GM20000 (cell line): ENCODE measurements around the gene ILKAP.

Source experiments
- DNase-seq: peaks from one replicate; pipeline ENCODE4 v3.0.0; 2012; ENCODE audit warnings: low spot score
- TF ChIP-seq, protein P1 (sequence below): IDR thresholded peaks from 2 replicates; pipeline ENCODE4 v1.5.1; 2012; ENCODE audit warnings: mild to moderate bottlenecking, control low read depth; ENCODE audit errors: extremely low read depth, missing control alignments

ILKAP gene

DNA sequence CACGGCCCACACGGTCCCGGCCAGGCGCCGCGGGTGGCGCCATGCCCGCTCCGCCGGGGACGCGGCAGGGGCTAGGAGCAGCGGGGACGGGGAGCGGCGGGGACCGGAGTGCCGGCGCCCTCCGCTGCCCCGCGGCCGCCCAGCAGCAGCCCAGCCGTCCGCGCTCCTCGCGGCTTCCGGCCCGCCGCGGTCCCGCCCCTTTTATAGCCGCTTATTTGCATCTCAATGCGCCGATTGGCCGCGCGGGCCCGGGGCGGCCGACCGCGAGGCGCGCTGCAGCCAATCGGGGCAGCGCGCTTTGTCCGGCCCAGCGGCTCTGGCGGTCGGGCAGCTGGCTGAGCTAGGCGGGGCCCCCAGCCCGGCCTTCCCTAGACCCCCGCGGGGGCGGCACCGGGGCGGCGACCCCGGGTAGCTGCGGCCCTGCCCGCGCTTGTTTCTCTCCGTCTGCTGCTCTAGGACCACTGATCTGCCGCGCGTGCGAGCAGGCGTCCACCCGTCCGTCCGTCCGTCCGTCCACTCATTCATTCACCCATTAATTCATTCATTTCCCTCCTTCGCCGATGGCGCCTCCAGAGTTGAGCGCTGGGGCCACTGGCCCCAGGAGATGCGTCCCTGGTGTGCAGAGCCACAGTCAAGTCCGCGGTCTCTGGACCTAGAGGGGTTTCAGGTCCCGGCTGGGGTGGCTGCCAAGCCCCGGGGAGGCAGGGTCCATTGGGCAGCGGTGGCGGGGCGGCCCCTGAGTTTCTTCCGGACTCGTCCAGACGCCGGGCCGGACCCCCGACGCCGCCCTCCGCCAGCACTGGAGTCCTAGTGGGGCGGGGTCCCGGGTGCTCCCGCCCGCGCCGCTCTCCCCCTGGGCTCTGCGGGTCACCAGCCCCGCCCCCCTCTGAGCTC, 36.6 kb upstream of the ILKAP start, which contains the start of gene HES6:
Gene HES6, minus strand, starts transcription at position 176 of the 894 bp plus-strand sequence. Its CDS starts 133 bp downstream, at position 43.
- DNase-seq = peak; percentile 97

DNA sequence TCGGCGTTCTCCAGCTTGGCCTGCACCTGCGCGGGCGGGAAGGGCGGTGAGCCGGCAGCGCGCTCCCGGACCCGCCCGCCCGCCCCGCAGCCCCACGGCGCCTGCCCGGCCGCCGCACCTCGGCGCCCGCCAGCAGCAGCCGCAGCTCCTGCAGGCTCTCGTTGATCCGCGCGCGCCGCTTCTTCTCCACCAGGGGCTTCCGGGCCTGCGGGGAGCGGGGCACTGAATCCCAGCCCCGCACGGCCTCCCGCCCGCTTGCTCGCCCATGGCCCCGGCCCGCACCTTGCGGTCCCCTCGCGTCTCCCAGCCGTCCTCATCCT, 36.0 kb upstream of the ILKAP start:
- TF ChIP-seq, protein P1, sequence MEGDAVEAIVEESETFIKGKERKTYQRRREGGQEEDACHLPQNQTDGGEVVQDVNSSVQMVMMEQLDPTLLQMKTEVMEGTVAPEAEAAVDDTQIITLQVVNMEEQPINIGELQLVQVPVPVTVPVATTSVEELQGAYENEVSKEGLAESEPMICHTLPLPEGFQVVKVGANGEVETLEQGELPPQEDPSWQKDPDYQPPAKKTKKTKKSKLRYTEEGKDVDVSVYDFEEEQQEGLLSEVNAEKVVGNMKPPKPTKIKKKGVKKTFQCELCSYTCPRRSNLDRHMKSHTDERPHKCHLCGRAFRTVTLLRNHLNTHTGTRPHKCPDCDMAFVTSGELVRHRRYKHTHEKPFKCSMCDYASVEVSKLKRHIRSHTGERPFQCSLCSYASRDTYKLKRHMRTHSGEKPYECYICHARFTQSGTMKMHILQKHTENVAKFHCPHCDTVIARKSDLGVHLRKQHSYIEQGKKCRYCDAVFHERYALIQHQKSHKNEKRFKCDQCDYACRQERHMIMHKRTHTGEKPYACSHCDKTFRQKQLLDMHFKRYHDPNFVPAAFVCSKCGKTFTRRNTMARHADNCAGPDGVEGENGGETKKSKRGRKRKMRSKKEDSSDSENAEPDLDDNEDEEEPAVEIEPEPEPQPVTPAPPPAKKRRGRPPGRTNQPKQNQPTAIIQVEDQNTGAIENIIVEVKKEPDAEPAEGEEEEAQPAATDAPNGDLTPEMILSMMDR = no peak

More for the DNA sequence above, 36.6 kb upstream of the ILKAP start, which contains the start of gene HES6:
- TF ChIP-seq, protein P1 = no peak

DNA sequence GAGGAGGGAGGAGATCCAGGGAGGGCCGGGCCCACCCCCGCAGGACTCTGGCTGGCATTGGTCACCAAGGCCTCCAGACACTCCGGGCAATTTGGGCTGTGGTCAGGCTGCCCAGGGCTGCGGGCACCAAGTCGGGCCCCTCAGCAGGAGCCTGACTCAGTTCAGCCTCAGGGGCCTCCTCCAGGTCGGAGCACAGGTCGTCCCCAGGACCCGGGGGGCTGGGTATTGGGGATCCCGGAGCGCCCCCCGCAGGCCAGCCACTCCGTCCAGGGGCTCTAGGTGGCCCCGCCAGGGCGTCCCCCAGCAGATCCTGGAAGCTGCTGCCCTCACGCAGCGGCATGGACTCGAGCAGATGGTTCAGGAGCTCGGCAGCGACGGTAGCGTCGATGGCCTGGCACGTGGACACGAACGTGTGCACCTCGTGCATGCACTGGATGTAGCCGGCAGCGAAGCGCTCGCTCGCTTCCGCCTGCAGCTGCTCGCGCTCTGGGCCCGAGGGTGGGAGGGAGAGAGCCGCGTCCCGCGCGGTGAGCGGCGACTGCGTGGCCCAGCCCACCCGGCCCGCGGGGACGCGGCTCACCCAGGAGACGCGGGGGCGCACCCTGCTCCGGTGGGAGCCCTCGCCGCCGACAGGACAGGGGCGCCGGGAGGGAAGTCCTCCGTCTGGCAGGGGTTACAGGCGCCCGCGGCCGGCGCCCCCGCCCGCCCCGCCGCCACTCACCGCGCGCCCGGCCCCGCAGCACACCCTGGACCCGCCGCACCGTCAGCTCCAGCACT, 35.5 kb upstream of the ILKAP start:
- TF ChIP-seq, protein P1 = no peak
- no peak for DNase-seq

More for the DNA sequence above, 36.0 kb upstream of the ILKAP start:
- no peak for DNase-seq

DNA sequence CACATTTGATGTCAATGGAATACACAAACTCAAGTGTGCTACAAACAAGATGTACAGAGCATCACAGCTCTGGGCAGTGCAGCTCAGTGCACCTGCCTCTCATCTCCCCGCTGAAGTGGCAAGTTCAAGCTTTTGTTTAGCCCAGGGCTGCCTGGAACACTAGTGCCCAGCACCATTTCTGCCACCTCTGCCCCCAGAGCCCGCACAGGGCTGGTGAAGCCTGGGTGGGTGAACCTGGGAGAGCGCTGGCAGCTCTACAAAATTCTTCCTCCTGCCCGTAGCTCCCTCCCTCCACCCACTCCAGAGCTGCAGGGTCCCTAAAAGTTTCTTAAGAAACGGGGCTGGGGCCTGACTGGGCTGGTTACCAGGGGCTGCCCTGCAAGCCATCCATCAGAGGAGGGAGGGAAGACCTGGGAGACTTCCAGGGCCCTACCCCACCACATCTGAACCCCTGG, 34.8 kb upstream of the ILKAP start:
- no peak for DNase-seq
- TF ChIP-seq, protein P1 = no peak

DNA sequence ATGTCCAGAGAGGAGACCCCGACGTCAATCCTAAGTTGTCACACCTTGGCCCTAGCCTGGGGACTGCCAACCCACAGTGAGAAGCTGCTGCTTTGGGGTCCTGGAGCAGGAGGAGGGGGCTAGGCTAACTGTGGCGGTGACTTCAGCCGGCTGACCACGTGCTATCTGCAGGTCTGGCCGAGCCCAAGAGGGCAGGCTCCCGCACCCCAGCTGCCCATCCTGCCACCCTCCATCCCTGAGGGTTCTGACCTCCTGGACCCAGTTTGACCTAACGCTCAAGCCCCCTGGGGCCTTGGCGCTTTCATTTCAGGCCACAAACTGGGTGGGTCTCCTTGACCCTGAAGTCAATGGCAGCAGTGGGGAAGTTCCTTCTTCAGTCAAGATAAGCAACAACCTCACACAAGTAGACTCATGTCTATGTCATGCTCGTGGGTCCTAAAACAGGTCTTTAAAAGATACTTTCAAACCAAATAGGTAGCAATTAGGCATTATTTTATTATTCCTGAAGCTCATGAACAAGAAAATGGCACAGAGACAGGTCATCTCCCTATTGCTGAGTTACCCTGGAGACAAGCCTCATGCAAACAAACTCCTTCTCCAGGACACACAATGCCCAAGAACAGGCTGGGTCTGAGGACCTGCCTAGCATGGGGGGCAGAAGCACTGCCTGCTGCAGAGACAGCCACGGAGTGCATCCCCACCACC, 34.1 kb upstream of the ILKAP start:
- TF ChIP-seq, protein P1 = no peak
- no peak for DNase-seq

DNA sequence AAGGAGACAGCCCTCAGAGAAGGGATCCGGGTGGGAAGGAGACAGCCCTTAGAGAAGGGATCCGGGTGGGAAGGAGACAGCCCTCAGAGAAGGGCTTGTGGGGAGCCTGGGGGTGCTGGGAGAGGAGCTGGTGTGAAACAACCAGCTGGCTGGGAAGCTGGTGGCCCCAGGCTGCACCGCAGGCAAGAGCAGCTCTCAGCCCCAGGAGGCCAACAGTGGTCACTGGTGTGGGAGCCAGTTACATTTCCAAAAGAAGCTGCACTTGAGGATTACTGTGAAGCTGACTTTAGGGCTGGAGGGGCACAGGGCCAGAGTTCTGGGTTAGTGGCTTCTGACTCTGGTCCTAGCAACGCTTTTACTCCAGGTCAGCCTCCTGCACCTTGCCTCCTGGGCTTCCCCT, 33.1 kb upstream of the ILKAP start:
- TF ChIP-seq, protein P1 = no peak
- DNase-seq = no peak
